Measurements from ENCODE around the gene CEP170B.

Gene CEP170B

DNA sequence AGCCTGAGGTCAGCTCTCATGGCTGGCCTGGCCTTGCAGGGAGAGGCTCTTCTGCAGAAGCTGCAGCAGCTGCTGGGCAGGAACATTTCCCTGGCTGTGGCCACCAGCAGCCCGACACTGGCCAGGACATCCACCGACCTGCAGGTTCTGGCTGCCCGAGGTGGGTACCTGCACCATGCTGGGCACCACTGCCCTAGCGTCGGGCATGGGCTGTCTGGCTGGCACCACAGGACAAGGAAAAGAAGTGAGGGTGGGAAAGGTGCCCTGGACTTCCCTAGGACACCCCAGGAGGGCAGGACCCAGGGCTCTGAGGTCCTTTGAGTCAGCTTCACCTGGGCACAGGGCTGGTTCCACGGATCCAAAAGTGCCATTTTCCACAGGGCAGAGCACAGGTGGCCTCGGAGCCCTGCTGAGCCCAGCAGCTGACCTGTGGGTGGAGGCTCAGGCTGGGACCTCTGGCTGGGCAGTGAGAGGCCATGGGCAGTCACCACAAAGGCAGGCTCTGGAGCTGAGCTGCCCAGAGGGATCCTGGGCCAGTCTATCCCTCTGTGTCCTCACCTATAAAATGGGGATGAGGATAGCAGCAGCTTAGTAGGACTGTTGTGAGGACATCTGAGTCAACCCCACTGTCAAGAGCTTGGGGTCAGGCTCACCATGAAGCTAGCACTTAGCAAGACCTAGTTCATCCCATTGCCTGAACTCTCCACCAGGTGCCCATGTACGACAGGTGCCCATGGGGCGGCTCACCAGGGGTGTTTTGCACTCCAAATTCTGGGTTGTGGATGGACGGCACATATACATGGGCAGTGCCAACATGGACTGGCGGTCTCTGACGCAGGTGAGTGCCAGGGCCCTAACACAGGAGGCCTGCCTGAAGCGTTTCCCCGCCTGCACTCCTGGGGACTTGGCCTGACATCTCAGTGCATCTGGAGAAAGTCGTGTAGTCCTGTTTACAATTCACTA, 64.5 kb downstream of the CEP170B start:
- no peak overlapping the region for H3K4me3 ChIP-seq (ENCODE audit: low read depth, low read length)
- DNase-seq (ENCODE audit: low read depth), result no peak
- TF ChIP-seq, protein P1, sequence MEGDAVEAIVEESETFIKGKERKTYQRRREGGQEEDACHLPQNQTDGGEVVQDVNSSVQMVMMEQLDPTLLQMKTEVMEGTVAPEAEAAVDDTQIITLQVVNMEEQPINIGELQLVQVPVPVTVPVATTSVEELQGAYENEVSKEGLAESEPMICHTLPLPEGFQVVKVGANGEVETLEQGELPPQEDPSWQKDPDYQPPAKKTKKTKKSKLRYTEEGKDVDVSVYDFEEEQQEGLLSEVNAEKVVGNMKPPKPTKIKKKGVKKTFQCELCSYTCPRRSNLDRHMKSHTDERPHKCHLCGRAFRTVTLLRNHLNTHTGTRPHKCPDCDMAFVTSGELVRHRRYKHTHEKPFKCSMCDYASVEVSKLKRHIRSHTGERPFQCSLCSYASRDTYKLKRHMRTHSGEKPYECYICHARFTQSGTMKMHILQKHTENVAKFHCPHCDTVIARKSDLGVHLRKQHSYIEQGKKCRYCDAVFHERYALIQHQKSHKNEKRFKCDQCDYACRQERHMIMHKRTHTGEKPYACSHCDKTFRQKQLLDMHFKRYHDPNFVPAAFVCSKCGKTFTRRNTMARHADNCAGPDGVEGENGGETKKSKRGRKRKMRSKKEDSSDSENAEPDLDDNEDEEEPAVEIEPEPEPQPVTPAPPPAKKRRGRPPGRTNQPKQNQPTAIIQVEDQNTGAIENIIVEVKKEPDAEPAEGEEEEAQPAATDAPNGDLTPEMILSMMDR (IDR thresholded peaks at IDR 0.05; ENCODE audit: insufficient read depth, low read depth, low read length, missing control alignments), result no peak

DNA sequence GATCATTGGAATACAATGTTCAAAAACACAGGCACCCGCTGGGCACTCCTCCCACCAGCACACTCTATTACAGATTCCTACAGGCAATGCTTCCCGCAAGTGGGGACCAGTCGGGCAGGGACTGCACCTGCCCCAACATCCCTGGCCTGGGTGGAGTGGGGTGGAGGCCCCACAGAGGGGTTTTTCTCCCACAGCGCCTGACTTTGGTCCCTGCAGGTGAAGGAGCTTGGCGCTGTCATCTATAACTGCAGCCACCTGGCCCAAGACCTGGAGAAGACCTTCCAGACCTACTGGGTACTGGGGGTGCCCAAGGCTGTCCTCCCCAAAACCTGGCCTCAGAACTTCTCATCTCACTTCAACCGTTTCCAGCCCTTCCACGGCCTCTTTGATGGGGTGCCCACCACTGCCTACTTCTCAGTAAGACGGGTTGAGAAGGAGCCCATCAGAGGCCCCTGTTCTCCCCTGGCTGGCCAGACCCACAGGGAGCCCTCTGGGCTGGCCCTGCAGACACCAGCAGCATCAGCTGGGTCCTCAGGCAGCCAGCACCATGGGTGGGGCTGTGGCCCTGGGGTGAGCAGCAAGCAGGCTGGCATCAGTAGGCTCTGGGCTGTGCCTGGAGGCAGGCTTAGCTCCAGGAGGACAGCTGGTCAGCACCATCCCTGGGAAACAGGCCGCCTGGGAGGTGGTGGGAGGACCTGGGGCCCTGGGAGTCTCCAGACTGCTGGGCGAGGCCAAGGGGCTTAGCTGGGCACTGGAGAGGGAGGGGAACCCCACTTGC, 65.6 kb downstream of the CEP170B start:
- no peak for DNase-seq (ENCODE audit: low read depth)
- no peak overlapping the region for H3K4me3 ChIP-seq (ENCODE audit: low read depth, low read length)
- TF ChIP-seq, protein P1 (IDR thresholded peaks at IDR 0.05; ENCODE audit: insufficient read depth, low read depth, low read length, missing control alignments), result no peak

DNA sequence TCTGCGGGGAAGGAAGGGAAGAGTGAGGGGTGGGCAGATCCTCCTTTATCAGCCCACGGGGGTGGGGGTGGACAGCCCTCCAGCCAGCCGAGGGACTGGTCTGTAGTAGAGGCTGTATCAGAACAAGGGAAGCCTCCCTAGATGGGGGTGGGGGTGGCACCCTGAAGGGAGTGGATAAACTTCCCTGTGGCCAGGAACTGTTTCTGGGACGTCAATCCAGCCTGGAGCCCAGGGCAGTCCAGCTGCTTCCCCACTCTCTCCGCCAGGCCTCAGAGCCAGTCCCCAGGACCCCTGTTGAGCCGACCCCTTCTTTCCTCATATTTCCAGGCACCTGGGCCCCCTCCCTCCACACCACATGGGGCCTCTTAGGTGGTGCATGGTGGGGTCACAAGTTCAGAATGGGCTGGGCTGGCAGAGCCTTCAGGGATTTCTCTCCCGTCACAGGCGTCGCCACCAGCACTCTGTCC, 66.3 kb downstream of the CEP170B start:
- DNase-seq (ENCODE audit: low read depth), result no peak
- H3K4me3 ChIP-seq (ENCODE audit: low read depth, low read length), result no peak overlapping the region

DNA sequence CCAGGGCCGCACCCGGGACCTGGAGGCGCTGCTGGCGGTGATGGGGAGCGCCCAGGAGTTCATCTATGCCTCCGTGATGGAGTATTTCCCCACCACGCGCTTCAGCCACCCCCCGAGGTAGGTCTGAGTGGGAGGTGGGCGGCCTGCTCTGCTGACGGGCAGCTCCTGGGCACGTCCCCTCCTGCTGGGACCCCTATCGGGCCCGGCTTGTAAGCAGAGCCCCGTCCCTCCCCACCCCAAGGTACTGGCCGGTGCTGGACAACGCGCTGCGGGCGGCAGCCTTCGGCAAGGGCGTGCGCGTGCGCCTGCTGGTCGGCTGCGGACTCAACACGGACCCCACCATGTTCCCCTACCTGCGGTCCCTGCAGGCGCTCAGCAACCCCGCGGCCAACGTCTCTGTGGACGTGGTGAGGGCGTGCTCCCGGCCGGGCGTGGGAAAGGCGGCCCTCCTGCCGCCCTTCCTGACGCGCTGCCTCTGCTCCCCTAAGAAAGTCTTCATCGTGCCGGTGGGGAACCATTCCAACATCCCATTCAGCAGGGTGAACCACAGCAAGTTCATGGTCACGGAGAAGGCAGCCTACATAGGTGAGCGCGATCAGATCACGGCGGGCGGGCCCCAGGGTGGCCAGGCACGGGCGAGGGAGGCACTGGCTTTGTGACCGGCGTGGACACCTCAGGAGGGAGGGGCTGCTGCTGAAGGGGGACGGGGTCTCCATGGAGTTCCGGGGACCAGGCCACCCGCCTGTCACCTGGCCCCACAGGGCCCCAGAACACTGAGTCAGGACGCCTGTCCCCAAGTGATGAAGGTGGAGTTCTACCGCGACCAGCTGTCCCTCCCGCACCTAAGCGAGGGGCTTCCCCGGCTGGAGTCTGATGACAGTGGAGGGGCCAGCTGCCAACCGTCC, 67.0 kb downstream of the CEP170B start:
- TF ChIP-seq, protein P1 (IDR thresholded peaks at IDR 0.05; ENCODE audit: insufficient read depth, low read depth, low read length, missing control alignments), result no peak
- no peak for DNase-seq (ENCODE audit: low read depth)
- no peak overlapping the region for H3K4me3 ChIP-seq (ENCODE audit: low read depth, low read length)

More for the DNA sequence above, 66.3 kb downstream of the CEP170B start:
- TF ChIP-seq, protein P1 (IDR thresholded peaks at IDR 0.05; ENCODE audit: insufficient read depth, low read depth, low read length, missing control alignments), result no peak

DNA sequence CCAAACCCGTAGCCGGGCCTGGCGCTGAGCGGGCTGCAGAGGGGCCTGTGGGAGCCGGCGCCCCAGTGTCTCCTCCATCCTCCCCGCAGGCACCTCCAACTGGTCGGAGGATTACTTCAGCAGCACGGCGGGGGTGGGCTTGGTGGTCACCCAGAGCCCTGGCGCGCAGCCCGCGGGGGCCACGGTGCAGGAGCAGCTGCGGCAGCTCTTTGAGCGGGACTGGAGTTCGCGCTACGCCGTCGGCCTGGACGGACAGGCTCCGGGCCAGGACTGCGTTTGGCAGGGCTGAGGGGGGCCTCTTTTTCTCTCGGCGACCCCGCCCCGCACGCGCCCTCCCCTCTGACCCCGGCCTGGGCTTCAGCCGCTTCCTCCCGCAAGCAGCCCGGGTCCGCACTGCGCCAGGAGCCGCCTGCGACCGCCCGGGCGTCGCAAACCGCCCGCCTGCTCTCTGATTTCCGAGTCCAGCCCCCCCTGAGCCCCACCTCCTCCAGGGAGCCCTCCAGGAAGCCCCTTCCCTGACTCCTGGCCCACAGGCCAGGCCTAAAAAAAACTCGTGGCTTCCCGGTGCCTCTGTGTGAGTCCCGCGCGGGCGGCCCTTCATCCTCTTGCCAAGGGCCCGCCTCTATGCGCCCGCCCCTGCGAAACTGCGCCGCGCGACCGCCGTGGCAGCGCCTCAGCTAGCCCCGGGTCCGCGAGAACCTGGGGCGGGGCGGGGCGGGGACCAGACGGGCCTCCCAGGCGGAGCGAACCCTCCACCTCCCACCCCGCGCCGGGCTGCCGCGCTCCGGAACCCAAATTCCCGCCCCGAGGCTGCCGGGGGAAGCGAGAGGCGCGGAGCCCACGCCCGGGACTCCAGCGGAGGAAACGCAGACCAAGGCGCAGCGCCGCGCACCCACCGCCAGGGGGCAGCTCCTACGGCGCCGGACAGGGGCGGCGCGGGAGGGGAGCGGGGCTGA, 67.9 kb downstream of the CEP170B start:
- H3K4me3 ChIP-seq (ENCODE audit: low read depth, low read length), result no peak overlapping the region
- TF ChIP-seq, protein P1 (IDR thresholded peaks at IDR 0.05; ENCODE audit: insufficient read depth, low read depth, low read length, missing control alignments), result peak; percentile 78
- peak; percentile 74 for DNase-seq (ENCODE audit: low read depth)

Measured in GM12865 (cell line).